ENCODE results near the gene VEGFB. TPM values are rescaled to one million over a fixed set of nuclear protein-coding genes. Genes with fewer than 3 reads are reported as not detected.

Gene VEGFB
- total and polyA plus RNA-seq, 2 of the 8 experiments (the other 6 are each of a cell fraction or from before 2014, with no cell fraction given) = 9.3 to 49.6 TPM

DNA sequence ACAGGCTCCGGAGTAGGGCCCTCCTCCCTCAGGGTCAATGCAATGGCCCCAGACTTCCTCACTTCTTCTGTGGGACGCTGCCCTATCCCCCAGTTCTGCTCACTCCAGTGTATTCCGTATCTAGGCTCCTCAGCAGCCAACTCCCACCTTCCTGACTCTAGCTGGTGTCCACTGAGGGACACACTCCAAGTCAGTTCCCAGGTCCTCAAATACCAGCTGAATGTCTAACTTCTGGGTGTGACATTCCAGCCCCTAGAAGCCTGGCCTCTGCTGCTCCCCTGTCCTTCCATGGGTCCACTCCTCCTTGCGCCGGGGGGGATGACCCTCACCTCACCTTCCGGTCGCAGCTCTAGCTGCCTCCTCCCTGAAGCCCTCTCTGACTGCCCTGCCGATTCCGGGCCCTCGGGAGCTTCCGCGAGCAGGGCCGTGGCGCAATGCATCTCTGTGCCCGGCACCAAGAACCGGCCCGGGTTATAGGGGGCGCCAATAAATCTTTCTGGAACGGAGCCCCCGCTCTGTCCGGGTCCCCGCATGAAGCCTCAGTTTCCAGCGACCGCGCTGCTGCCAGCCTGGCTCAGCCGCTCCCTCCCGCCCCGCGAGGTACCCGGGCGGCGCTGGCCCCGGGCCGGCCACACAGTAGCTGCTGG, 34.6 kb downstream of the VEGFB start (continued):
- TF ChIP-seq SUZ12 (IDR thresholded peaks at IDR 0.05; ENCODE audit: low read length) (no peak), CBX8 (IDR thresholded peaks at IDR 0.05; ENCODE audit: borderline replicate concordance, low read depth, low read length) (no peak), SIX5 (IDR thresholded peaks at IDR 0.05; ENCODE audit: low read depth, low read length) (no peak)

Measured in H1 (cell line).